Endodermal cell (in vitro differentiated cells): ENCODE measurements around the gene RAP1GAP2. TPM values are rescaled to one million over a fixed set of nuclear protein-coding genes. Genes with fewer than 3 reads are reported as not detected.
A peak's percentile ranks its signal among the peaks of the same experiment; 100 is the strongest.

Experiments
- DNase-seq: peaks from one replicate; pipeline ENCODE4 v3.0.0-alpha.2; 2017
- H3K27ac ChIP-seq: 2 replicates; pipeline ENCODE4 v1.5.1; 2013; ENCODE audit warnings: mild to moderate bottlenecking, low read depth, low read length, moderate library complexity
- H3K27me3 ChIP-seq: 2 replicates; pipeline ENCODE4 v1.6.1; 2013; ENCODE audit warnings: mild to moderate bottlenecking, low read length, moderate library complexity; ENCODE audit not compliant: insufficient read depth, control insufficient read depth, poor library complexity, severe bottlenecking
- H3K36me3 ChIP-seq: 2 replicates; pipeline ENCODE4 v1.7.0; 2013; ENCODE audit warnings: mild to moderate bottlenecking, low read length, moderate library complexity; ENCODE audit not compliant: control insufficient read depth, insufficient read depth
- H3K4me1 ChIP-seq: one replicate; pipeline ENCODE4 v1.7.0; 2013; ENCODE audit warnings: low read length; ENCODE audit not compliant: control insufficient read depth, insufficient read depth
- H3K4me3 ChIP-seq: 2 replicates; pipeline ENCODE4 v1.5.1; 2013; ENCODE audit warnings: mild to moderate bottlenecking, low read length, moderate library complexity
- H3K9ac ChIP-seq: 2 replicates; pipeline ENCODE4 v1.6.1; 2013; ENCODE audit warnings: mild to moderate bottlenecking, low read length, moderate library complexity; ENCODE audit not compliant: poor library complexity, severe bottlenecking; ENCODE audit errors: extremely low read depth
- H3K9me3 ChIP-seq: 2 replicates; pipeline ENCODE4 v1.6.1; 2013; ENCODE audit warnings: mild to moderate bottlenecking, low read length, moderate library complexity; ENCODE audit not compliant: control insufficient read depth
- H3K27ac Mint-ChIP-seq: 2 replicates; pipeline ENCODE4 v1.8.0; 2020; ENCODE audit warnings: mixed read lengths
- H3K27me3 Mint-ChIP-seq: 2 replicates; pipeline ENCODE4 v1.8.0; 2021; ENCODE audit warnings: mild to moderate bottlenecking, mixed read lengths; ENCODE audit not compliant: insufficient read depth
- H3K36me3 Mint-ChIP-seq: 2 replicates; pipeline ENCODE4 v1.8.0; 2020; ENCODE audit warnings: low read depth, mixed read lengths
- H3K4me1 Mint-ChIP-seq: 2 replicates; pipeline ENCODE4 v1.8.0; 2020; ENCODE audit warnings: mixed read lengths
- H3K4me3 Mint-ChIP-seq: 2 replicates; pipeline ENCODE4 v1.8.0; 2020; ENCODE audit warnings: mild to moderate bottlenecking, moderate library complexity, mixed read lengths
- H3K9me3 Mint-ChIP-seq: 2 replicates; pipeline ENCODE4 v1.8.0; 2020; ENCODE audit warnings: mild to moderate bottlenecking, mixed read lengths
- WGBS, 2 experiments: methylation state at CpG; one replicate each; pipeline versions ENCODE4 v1.1.5 to v1.1.7; 2013; ENCODE audit warnings: missing lambda C conversion rate in 2 of 2, mixed read lengths in 1 of 2; ENCODE audit not compliant: insufficient coverage in 1 of 2, insufficient read length in 1 of 2; 5-methylcytosine and 5-hydroxymethylcytosine counted together
- total RNA-seq, 2 donors: library from RNA; stranded (reverse); fragmentation: NEBNext Ultra II Directional in 1 of 2; extraction: Animal tissue kit (Norgen Biotek cat#: 25700) in 1 of 2; gene quantifications; 2 replicates in 1 of 2; 3 replicates in 1 of 2; pipeline ENCODE4 v1.2.1, GENCODE V29; 2021
- TF ChIP-seq, protein P1 (sequence below): fragments of 200-600 bp; sonication (generic); conservative IDR thresholded peaks from 2 replicates; pipeline ENCODE4 v1.5.0; 2021; ENCODE audit warnings: antibody characterized with exemption, mild to moderate bottlenecking

RAP1GAP2 gene
- total RNA-seq, 2 donors from 2014 or later, result 18.0 to 44.3 TPM

DNA sequence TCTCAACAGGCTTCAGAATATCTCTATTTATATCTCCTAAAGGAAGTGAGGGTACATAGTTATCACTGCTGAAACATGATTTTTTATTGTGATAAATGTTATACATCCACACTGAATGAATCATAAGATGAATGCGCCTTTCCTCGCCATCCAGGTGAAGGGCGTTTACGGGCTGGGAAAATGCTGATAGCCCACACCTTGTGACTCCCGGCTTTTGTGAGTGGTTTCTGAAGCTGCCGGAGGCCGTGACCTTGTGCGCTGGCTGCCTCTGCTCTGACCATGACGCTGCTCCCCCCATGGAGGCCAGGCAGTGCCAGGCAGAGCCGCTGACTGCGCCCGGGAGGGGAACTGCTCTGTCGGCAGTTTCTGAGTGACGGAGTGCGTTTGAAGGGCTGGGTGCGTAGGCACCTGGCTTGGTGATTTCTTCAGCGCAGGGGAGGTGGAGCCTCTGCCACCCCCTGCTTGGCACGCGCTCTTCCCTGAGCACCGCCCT lies 97.2 kb downstream of the RAP1GAP2 start:
- 92 to 93% methylated on average over 13 to 20 of the region's 20 CpGs for WGBS, 2 experiments
- no peaks in the 10 kb centered on the region for H3K9me3 Mint-ChIP-seq
- Histone ChIP-seq H3K9me3 (no peaks in the 10 kb centered on the region), H3K9ac (no peak overlapping the region), H3K4me1 (no peaks in the 10 kb centered on the region), H3K36me3 (no peaks in the 10 kb centered on the region), H3K27me3 (no peaks in the 10 kb centered on the region), H3K27ac (no peak overlapping the region), H3K4me3 (no peak overlapping the region)
- H3K4me1 Mint-ChIP-seq, result peaks cover 21% of the 10 kb centered on the region
- peak overlapping the region; percentile 61 for H3K27ac Mint-ChIP-seq
- H3K27me3 Mint-ChIP-seq, result no peaks in the 10 kb centered on the region
- peak; percentile 52 for DNase-seq
- no peak overlapping the region for H3K4me3 Mint-ChIP-seq
- TF ChIP-seq, protein P1, sequence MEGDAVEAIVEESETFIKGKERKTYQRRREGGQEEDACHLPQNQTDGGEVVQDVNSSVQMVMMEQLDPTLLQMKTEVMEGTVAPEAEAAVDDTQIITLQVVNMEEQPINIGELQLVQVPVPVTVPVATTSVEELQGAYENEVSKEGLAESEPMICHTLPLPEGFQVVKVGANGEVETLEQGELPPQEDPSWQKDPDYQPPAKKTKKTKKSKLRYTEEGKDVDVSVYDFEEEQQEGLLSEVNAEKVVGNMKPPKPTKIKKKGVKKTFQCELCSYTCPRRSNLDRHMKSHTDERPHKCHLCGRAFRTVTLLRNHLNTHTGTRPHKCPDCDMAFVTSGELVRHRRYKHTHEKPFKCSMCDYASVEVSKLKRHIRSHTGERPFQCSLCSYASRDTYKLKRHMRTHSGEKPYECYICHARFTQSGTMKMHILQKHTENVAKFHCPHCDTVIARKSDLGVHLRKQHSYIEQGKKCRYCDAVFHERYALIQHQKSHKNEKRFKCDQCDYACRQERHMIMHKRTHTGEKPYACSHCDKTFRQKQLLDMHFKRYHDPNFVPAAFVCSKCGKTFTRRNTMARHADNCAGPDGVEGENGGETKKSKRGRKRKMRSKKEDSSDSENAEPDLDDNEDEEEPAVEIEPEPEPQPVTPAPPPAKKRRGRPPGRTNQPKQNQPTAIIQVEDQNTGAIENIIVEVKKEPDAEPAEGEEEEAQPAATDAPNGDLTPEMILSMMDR, result no peak
- peaks cover 9% of the 10 kb centered on the region for H3K36me3 Mint-ChIP-seq

DNA sequence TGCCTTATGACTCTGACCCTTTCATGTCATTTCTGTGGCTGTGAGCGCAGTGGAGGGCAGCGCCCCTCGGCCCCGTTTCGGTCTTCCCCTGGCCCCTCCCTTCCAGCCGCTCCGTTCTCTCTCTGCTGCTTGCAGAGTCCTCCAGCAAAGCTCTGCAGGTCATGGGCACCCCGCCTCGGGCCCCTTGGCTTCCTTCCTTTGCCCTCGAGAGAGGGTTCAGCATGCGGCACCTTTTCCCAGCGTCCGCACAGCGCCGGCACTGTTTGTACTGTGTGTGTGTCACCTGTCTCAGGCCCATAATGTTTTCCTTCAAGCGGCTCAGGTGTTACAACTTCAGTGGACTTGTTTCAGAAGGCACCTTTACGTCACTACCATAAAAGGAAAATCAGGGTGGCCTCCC lies 98.5 kb downstream of the RAP1GAP2 start:
- peak; percentile 53 for DNase-seq
- H3K4me3 Mint-ChIP-seq, result no peak overlapping the region
- peak overlapping the region; percentile 80 for H3K27ac Mint-ChIP-seq
- H3K9me3 ChIP-seq, result no peaks in the 10 kb centered on the region
- H3K36me3 Mint-ChIP-seq, result peaks cover 12% of the 10 kb centered on the region
- TF ChIP-seq, protein P1, result no peak
- H3K36me3 ChIP-seq, result no peaks in the 10 kb centered on the region
- H3K27ac ChIP-seq, result no peak overlapping the region
- 90 to 91% methylated on average over 16 to 17 of the region's 17 CpGs for WGBS, 2 experiments
- no peaks in the 10 kb centered on the region for H3K9me3 Mint-ChIP-seq
- H3K4me1 ChIP-seq, result no peaks in the 10 kb centered on the region
- H3K27me3 Mint-ChIP-seq, result no peaks in the 10 kb centered on the region
- H3K9ac ChIP-seq, result no peak overlapping the region
- H3K4me1 Mint-ChIP-seq, result peaks cover 22% of the 10 kb centered on the region
- H3K27me3 ChIP-seq, result no peaks in the 10 kb centered on the region
- H3K4me3 ChIP-seq, result no peak overlapping the region

DNA sequence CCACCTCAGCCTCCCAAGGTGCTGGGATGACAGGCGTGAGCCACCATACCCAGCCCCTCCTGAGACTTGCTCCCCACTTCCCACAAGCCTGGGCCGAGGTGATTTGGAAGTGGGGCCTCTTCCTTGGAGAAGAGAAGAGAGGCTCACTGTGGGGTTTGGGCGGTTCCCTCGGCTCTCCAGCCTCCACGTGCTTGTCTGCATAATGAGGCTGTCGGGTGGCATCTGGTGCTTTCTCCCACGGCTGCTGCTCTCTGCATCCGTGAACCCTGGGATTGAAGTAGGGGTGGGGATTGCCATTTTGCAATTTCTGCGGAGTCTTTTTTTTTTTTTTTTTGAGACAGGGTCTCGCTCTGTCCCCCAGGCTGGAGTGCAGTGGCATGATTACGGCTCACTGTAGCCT lies 101.4 kb downstream of the RAP1GAP2 start:
- Histone ChIP-seq H3K36me3 (no peaks in the 10 kb centered on the region), H3K9ac (no peak overlapping the region), H3K9me3 (no peaks in the 10 kb centered on the region), H3K27ac (no peak overlapping the region), H3K4me3 (no peak overlapping the region), H3K4me1 (no peaks in the 10 kb centered on the region), H3K27me3 (no peaks in the 10 kb centered on the region)
- Mint-ChIP-seq H3K27me3 (no peaks in the 10 kb centered on the region), H3K36me3 (peaks cover 23% of the 10 kb centered on the region), H3K9me3 (peaks cover 5% of the 10 kb centered on the region), H3K4me1 (peaks cover 8% of the 10 kb centered on the region), H3K27ac (no peak overlapping the region), H3K4me3 (no peak overlapping the region)
- no peak for DNase-seq
- 80 to 89% methylated on average over 4 to 11 of the region's 11 CpGs for whole genome bisulfite sequencing, 2 experiments
- TF ChIP-seq, protein P1, result no peak
